ENCODE data around the gene FNDC8. TPM values are rescaled to one million over a fixed set of nuclear protein-coding genes. Genes with fewer than 3 reads are reported as not detected.

Gene FNDC8
- total RNA-seq, 2 experiments from 2014 or later = not detected

GRCh38 chr17:35161281-35161761 is 39.9 kb downstream of the FNDC8 start:
- Histone ChIP-seq H2AFZ (ENCODE audit: low read length) (no peak overlapping the region), H3K4me1 (ENCODE audit: insufficient read depth, low read length, poor library complexity, severe bottlenecking) (no peaks in the 10 kb centered on the region), H3K27ac (ENCODE audit: low read depth, low read length, poor library complexity, severe bottlenecking) (no peak overlapping the region), H3K9me2 (ENCODE audit: insufficient read depth, low read length) (no peaks in the 10 kb centered on the region), H3K9me3 (ENCODE audit: low read length) (no peaks in the 10 kb centered on the region), H4K20me1 (ENCODE audit: insufficient read depth, low read length) (no peaks in the 10 kb centered on the region), H3K36me3 (ENCODE audit: insufficient read depth, low read length) (no peaks in the 10 kb centered on the region), H3K4me3 (ENCODE audit: low read depth, low read length, poor library complexity, severe bottlenecking) (no peak overlapping the region), H3K4me2 (ENCODE audit: low read length) (no peak overlapping the region), H3K79me2 (ENCODE audit: insufficient read depth, low read depth, low read length) (no peaks in the 10 kb centered on the region)
- ChIA-PET POLR2A (no interaction called here), CTCF (ENCODE audit: unreplicated experiment) (no interaction called here)
- no TSS peak for BruUV-seq (replicated peaks)
- DNase-seq (ENCODE audit: low spot score) = no peak
- intact Hi-C loops (cut with micrococcal nuclease; ENCODE audit: unreplicated experiment) = no loop called here
- TF ChIP-seq CTCF (conservative IDR thresholded peaks at IDR 0.05; ENCODE audit: low read length) (no peak), EZH2phosphoT487 (IDR thresholded peaks at IDR 0.05; ENCODE audit: borderline replicate concordance, low read depth, low read length) (no peak)

GRCh38 chr17:35162755-35163154 is 41.3 kb downstream of the FNDC8 start:
- intact Hi-C loops (cut with micrococcal nuclease; ENCODE audit: unreplicated experiment) = no loop called here
- no peak overlapping the region for H3K27ac ChIP-seq (ENCODE audit: low read depth, low read length, poor library complexity, severe bottlenecking)
- no peaks in the 10 kb centered on the region for H3K4me1 ChIP-seq (ENCODE audit: insufficient read depth, low read length, poor library complexity, severe bottlenecking)
- H3K4me3 ChIP-seq (ENCODE audit: low read depth, low read length, poor library complexity, severe bottlenecking) = no peak overlapping the region
- no peak overlapping the region for H3K4me2 ChIP-seq (ENCODE audit: low read length)
- no peak for TF ChIP-seq CTCF (conservative IDR thresholded peaks at IDR 0.05; ENCODE audit: low read length)
- no peak for TF ChIP-seq EZH2phosphoT487 (IDR thresholded peaks at IDR 0.05; ENCODE audit: borderline replicate concordance, low read depth, low read length)
- H4K20me1 ChIP-seq (ENCODE audit: insufficient read depth, low read length) = no peaks in the 10 kb centered on the region
- ChIA-PET POLR2A (interaction anchor here (0.6 kb wide), 2 partner anchors 198 to 314 kb away, joined by 3 read pairs; no protein-coding TSS in a partner anchor), CTCF (ENCODE audit: unreplicated experiment) (no interaction called here)
- H3K79me2 ChIP-seq (ENCODE audit: insufficient read depth, low read depth, low read length) = no peaks in the 10 kb centered on the region
- H3K9me2 ChIP-seq (ENCODE audit: insufficient read depth, low read length) = no peaks in the 10 kb centered on the region
- H3K9me3 ChIP-seq (ENCODE audit: low read length) = no peaks in the 10 kb centered on the region
- DNase-seq (ENCODE audit: low spot score) = no peak
- H2AFZ ChIP-seq (ENCODE audit: low read length) = no peak overlapping the region
- no TSS peak for BruUV-seq (replicated peaks)
- H3K36me3 ChIP-seq (ENCODE audit: insufficient read depth, low read length) = no peaks in the 10 kb centered on the region

- no peak for TF ChIP-seq EZH2phosphoT487 (IDR thresholded peaks at IDR 0.05; ENCODE audit: borderline replicate concordance, low read depth, low read length)
- no peak for TF ChIP-seq CTCF (conservative IDR thresholded peaks at IDR 0.05; ENCODE audit: low read length)
Observed at GRCh38 chr17:35163886-35164285, 42.5 kb downstream of the FNDC8 start.

More at GRCh38 chr17:35163886-35164285, 42.5 kb downstream of the FNDC8 start:
- Histone ChIP-seq H3K4me2 (ENCODE audit: low read length) (no peak overlapping the region), H3K4me3 (ENCODE audit: low read depth, low read length, poor library complexity, severe bottlenecking) (no peak overlapping the region), H2AFZ (ENCODE audit: low read length) (no peak overlapping the region), H3K4me1 (ENCODE audit: insufficient read depth, low read length, poor library complexity, severe bottlenecking) (no peaks in the 10 kb centered on the region), H3K36me3 (ENCODE audit: insufficient read depth, low read length) (no peaks in the 10 kb centered on the region), H3K79me2 (ENCODE audit: insufficient read depth, low read depth, low read length) (no peaks in the 10 kb centered on the region), H4K20me1 (ENCODE audit: insufficient read depth, low read length) (no peaks in the 10 kb centered on the region), H3K9me2 (ENCODE audit: insufficient read depth, low read length) (no peaks in the 10 kb centered on the region), H3K9me3 (ENCODE audit: low read length) (no peaks in the 10 kb centered on the region), H3K27ac (ENCODE audit: low read depth, low read length, poor library complexity, severe bottlenecking) (no peak overlapping the region)
- no TSS peak for BruUV-seq (replicated peaks)
- POLR2A ChIA-PET = no interaction called here
- intact Hi-C loops (cut with micrococcal nuclease; ENCODE audit: unreplicated experiment) = no loop called here
- CTCF ChIA-PET (ENCODE audit: unreplicated experiment) = no interaction called here
- no peak for DNase-seq (ENCODE audit: low spot score)

Data from OCI-LY7 (cell line).